Cardiac muscle cell (in vitro differentiated cells and primary cell): Measurements from ENCODE around the gene GALNT14. TPM values are rescaled to one million over a fixed set of nuclear protein-coding genes. Genes with fewer than 3 reads are reported as not detected.
A peak's percentile ranks its signal among the peaks of the same experiment; 100 is the strongest.

ENCODE experiments used
- DNase-seq, 2 donors: peaks; one replicate each; pipeline versions ENCODE4 v3.0.0 to v3.0.0-alpha.2; 2010 to 2017; ENCODE audit warnings: low read depth in 1 of 2, low spot score in 1 of 2
- H3K27ac ChIP-seq: fragments of 200-600 bp; sonication (generic); 2 replicates; pipeline ENCODE4 v1.5.1; 2016
- H3K27me3 ChIP-seq: fragments of 200-600 bp; sonication (generic); 2 replicates; pipeline ENCODE4 v1.6.0; 2016; ENCODE audit warnings: control low read depth
- H3K36me3 ChIP-seq: fragments of 200-600 bp; sonication (generic); 2 replicates; pipeline ENCODE4 v1.5.1; 2016; ENCODE audit warnings: control low read depth
- H3K4me1 ChIP-seq: fragments of 200-600 bp; sonication (generic); 2 replicates; pipeline ENCODE4 v1.8.1; 2017; ENCODE audit warnings: low read depth, mild to moderate bottlenecking, mixed run types
- H3K4me3 ChIP-seq: fragments of 200-600 bp; sonication (generic); 2 replicates; pipeline ENCODE4 v1.5.1; 2016; ENCODE audit warnings: mild to moderate bottlenecking
- H3K9me3 ChIP-seq: fragments of 200-600 bp; sonication (generic); 2 replicates; pipeline ENCODE4 v1.5.1; 2017; ENCODE audit warnings: low read depth, mild to moderate bottlenecking, control low read depth
- polyA plus RNA-seq: library from polyadenylated mRNA; unstranded; fragments of >200 nt; fragmentation: Nextera tagmentation; extraction: Ambion mirVana; gene quantifications from 2 replicates; pipeline ENCODE4 v1.2.1, GENCODE V29; 2016
- total RNA-seq: library from RNA; depleted of rRNA; stranded (reverse); fragments of >200 nt; gene quantifications from 2 replicates; pipeline ENCODE4 v1.2.3, GENCODE V29; 2016
- TF ChIP-seq, protein P1 (sequence below): IDR thresholded peaks from 2 replicates; pipeline ENCODE4 v1.5.1; 2012; ENCODE audit warnings: low read depth, mild to moderate bottlenecking, low read length

The GALNT14 gene
- total and polyA plus RNA-seq, 2 experiments from 2014 or later = 0.84 to 1.1 TPM

DNA sequence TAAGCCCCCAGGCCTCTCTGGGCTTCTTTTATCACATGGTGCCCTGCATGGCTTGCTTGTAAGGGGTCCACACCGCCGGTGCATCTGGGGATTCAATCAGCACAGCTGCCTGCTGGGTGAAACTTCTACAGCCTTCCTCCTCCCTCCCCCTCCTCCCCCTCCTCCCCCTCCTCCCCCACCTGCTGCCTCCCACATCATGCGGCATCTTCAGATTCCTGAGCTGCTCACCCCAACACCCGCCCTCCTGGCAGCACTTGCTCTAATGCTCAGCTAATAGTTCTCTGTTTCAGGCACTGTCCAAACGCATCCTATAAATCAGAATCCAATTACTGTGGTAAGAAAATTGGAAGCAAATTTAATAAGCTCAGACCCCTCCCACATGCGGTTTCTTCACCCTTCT lies 150.7 kb downstream of the GALNT14 start:
- DNase-seq = no peak
- H3K9me3 ChIP-seq = no peaks in the 10 kb centered on the region
- H3K27me3 ChIP-seq = no peaks in the 10 kb centered on the region
- no peaks in the 10 kb centered on the region for H3K4me1 ChIP-seq
- no peaks in the 10 kb centered on the region for H3K36me3 ChIP-seq
- TF ChIP-seq, protein P1, sequence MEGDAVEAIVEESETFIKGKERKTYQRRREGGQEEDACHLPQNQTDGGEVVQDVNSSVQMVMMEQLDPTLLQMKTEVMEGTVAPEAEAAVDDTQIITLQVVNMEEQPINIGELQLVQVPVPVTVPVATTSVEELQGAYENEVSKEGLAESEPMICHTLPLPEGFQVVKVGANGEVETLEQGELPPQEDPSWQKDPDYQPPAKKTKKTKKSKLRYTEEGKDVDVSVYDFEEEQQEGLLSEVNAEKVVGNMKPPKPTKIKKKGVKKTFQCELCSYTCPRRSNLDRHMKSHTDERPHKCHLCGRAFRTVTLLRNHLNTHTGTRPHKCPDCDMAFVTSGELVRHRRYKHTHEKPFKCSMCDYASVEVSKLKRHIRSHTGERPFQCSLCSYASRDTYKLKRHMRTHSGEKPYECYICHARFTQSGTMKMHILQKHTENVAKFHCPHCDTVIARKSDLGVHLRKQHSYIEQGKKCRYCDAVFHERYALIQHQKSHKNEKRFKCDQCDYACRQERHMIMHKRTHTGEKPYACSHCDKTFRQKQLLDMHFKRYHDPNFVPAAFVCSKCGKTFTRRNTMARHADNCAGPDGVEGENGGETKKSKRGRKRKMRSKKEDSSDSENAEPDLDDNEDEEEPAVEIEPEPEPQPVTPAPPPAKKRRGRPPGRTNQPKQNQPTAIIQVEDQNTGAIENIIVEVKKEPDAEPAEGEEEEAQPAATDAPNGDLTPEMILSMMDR = no peak
- no peak overlapping the region for H3K4me3 ChIP-seq
- H3K27ac ChIP-seq = no peak overlapping the region

DNA sequence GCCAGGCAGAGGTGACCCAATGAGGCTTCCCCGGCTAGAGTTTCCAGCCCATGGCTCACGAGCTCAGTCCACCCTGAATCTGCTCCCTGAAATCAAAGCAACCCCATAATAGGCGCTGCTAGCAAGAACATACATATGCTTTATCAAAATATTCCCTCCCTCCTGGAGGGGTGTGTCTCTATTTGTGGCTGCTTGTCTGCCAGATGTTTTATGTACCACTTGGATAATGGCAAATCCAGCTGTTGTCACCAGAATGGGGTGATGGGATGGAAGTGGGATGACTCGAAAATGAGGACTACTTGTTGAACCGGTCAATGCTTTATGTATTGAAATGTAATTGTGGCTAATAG lies 152.0 kb downstream of the GALNT14 start:
- TF ChIP-seq, protein P1 = no peak
- DNase-seq = no peak
- Histone ChIP-seq H3K4me3 (no peak overlapping the region), H3K4me1 (peaks cover 6% of the 10 kb centered on the region), H3K9me3 (no peaks in the 10 kb centered on the region), H3K36me3 (no peaks in the 10 kb centered on the region), H3K27ac (no peak overlapping the region), H3K27me3 (no peaks in the 10 kb centered on the region)

DNA sequence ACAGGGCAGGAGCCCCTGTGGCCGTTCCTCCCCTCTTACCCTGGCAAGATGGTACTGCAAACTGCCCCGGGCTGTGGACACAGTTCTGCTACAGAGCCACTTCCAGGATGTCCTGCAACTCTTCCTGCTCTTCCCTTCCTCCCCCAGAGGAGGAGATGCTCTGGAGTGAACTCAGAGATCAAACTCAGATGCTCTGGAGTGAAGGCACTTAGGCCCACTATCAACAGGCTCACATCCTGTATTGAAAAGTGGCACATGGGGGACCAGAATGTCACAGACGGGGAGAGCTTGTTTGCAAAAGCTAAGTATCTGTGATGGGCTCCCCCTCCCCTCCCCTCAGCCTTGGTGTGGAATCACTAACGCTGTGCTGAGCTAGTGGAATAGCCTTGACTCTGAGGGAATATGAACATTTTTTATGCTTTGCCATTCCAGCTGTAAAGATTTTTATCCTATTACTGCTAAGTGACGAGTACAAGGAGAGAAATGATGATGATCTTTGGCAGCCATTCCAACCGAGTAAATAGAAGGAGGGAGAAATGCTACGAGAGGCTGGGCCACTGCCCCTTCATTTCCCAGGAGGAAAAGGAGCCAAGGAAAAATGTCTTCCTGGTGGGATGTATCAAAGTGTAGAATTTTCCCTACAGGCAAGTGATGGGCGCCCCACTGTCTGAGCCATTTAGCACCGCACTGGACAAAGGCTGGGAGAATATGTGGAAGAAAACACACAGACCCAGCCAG lies 152.6 kb downstream of the GALNT14 start:
- H3K27me3 ChIP-seq = no peaks in the 10 kb centered on the region
- H3K4me3 ChIP-seq = no peak overlapping the region
- no peaks in the 10 kb centered on the region for H3K9me3 ChIP-seq
- TF ChIP-seq, protein P1 = no peak
- H3K27ac ChIP-seq = no peak overlapping the region
- peaks cover 6% of the 10 kb centered on the region for H3K4me1 ChIP-seq
- H3K36me3 ChIP-seq = no peaks in the 10 kb centered on the region
- DNase-seq = no peak

DNA sequence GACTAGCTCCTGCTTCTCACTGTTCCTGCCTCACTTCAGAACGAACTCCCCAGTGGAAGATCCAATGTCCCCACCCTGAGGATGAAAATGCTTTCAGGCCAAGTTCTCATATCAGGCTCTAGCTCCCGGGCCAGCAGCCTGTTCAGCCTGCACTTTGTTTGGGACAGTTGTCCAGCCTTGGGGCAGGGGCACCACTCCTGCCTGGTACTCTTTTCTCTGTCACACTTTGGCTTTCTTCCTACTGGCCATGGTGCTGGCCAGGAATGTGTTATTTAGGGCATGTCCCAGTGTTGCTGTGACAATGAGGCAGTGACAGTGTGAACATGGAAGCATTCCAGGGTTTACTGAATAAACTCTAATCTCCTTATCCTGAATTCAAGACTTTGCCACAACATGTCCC lies 154.1 kb downstream of the GALNT14 start:
- Histone ChIP-seq H3K4me1 (peaks cover 16% of the 10 kb centered on the region), H3K27me3 (no peaks in the 10 kb centered on the region), H3K36me3 (no peaks in the 10 kb centered on the region), H3K9me3 (no peaks in the 10 kb centered on the region), H3K4me3 (no peak overlapping the region), H3K27ac (no peak overlapping the region)
- DNase-seq = no peak
- TF ChIP-seq, protein P1 = no peak

DNA sequence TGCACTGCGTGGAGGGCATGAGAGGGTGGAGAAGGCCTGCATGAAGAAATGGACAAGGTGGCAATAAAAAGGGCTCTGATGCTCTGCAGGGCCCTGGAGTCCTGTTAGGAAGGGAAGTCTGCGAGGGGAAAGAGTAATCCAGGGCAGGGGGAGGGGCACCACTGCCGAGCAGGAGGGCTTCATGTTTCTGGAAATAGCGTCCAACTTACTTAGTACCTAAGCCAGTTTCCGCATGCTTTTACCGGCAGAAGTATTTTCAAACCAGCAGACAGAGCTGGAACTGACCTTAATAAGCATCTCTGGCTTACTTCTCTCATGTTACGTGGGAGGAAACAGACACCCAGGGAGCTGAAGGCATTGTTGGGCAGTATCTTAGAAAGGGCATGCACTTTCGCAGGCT lies 156.7 kb downstream of the GALNT14 start:
- TF ChIP-seq, protein P1 = no peak
- Histone ChIP-seq H3K4me1 (peaks cover 17% of the 10 kb centered on the region), H3K4me3 (no peak overlapping the region), H3K27ac (peak overlapping the region; percentile 53), H3K9me3 (no peaks in the 10 kb centered on the region), H3K27me3 (no peaks in the 10 kb centered on the region), H3K36me3 (no peaks in the 10 kb centered on the region)
- peak in 1 of 2 donors; percentile 52 for DNase-seq
